ENCODE data around the gene TRIOBP.
"Not testable (repeated sequence)": the region's sequence is repeated elsewhere in the genome, so short reads cannot be mapped to it uniquely, and the experiment has no call there.

Gene TRIOBP

DNA sequence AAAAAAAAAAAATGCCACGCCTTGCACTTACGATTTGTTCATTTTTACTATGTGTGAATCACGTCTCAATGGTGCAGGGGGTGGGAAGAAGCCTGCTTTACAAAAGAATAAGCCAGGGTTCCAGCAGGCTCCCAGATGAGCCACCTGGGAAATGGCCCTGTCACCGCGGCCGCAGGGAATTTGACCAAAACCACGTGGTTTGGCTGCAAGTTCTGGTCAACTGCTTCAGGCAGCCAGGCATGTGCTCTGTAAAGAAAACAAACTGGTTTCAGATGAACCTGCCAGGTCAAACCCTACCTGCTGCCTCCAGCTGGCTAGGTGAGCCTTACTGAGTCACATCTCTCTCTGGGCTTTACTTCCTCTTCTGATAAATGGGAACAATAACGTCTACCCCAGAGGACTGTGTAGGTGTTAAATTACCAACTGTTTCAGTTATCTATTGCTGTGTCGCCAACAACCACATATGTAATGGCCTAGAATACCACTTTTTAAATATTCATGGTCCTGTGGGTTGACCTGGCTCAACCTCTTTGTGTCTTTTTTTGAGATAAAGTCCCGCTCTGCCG is 80.4 kb downstream of the TRIOBP start:
- no peak for DNase-seq

DNA sequence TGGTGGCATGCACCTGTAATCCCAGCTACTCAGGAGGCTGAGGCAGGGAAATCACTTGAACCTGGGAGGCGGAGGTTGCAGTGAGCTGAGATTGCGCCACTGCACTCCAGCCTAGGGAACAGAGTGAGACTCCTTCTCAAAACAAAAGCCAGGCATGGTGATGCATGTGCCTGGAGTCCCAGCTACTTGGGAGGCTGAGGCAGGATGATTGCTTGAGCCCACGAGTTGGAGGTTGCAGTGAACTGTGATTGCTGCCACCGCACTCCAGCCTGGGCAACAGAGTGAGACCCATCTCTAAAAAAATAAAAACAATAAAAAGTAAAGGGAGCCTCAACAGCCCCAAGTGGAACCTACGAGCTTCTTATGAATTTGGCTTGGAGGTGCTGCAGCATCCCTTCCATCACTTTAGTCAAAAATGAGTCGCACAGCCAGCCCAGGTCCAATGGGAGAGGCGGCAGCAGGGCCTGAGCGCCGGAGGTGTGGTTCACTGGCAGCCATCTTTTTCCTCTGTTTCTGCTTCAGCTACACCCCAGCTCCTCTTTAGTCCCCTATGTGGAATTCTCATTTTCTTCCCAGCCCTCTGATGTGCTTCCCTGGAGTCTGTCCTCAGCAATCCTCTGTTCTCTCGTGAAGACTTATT is 81.6 kb downstream of the TRIOBP start:
- no peak for DNase-seq

DNA sequence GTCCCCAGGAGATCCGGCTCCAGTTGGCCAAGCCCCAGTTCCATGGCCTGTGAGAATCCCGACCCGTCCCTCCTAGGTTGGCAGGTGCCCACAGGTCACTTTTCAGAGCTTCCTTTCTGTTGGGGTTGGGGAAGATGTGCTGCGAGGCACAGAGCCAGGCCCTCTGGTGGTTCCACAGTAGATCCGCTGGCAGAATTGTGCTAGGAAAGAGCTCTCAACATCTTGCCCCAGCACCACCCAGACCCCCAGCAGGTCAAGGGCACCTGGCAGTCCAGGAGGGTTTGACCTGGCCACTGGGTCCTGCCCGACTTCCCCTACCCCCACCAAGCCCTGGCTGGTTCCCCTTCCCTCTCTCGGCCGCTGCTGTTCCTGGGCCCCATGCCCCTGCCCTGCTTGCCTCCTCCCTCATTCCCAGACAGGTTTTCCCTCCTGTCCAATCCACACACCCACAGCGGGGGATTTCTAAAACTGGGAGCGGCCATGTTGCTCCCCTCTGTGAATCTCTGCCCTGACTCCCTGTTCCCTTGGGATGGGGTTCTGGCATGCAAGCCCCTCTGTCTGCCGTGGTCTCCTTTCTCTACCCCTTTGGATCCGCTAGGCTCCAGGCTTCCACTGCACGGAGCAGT is 84.7 kb downstream of the TRIOBP start:
- no peak for DNase-seq

DNA sequence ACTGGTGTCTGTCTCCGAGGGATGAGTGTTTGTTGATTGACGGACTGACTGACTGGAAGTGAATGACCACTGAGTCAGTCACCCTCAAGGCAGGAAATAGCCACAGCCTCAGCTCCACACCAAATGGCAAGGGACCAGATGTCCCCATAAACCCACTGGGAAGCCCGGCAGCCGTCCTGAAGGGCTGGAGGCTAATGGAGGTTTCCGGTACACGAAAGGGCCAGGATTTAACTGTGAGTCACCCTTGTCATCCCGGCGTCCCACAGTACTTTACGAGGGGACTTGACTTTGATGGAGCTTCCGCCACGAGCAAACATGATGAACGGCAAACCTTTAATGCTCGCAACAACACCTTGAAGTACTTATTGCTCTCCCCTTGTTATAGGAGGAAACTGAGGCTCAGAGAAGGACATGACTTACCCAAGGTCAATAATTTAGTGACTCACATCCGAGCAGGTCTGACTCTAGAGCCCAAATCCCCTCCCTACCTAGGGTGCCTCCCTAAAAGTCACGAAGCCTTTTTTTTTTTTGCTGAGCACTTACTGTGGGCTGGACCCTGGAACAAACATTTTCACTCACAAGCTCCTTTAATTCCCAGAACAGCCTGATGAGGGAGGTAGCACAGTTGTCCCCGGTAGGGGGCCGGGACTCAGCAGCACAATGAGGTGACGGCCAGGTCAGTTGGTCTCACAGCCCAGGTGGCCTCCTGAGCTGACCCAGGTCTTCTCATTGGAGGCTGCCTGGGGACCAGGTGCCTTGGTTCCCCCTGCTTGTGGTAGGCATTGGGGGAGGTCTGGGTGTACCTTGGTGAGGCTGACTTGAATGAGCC is 85.7 kb downstream of the TRIOBP start:
- DNase-seq = no peak

DNA sequence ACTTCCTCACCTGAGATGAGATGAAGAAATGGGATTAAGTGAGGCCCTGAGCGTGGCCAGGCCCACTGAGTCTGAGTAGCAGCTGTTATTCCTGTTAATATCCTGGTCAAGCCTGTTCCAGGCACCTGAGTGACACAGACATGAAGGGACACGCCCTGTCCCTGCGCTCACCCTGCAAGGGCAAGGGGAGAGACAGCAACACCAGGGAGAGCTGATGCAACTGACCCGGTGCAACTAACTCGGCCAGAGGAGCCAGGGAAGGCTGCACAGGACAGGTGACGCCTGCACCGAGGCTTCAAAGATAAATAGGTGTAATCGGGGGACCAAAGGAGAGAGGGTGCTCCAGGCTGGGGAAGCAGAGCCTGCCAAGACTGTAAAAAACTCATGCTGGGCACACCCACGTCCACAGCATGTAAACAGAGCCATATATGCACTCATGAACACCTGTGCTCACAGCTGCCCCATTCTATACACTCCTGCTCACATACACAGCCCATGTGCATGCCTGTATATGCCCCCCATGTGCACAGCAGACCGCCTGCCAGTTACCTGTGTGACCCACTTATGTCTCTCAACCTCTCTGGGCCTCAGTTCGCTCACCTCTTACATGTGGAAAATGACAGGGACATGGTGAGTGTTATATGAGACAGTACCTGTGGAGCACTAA is 88.1 kb downstream of the TRIOBP start:
- DNase-seq = no peak

DNA sequence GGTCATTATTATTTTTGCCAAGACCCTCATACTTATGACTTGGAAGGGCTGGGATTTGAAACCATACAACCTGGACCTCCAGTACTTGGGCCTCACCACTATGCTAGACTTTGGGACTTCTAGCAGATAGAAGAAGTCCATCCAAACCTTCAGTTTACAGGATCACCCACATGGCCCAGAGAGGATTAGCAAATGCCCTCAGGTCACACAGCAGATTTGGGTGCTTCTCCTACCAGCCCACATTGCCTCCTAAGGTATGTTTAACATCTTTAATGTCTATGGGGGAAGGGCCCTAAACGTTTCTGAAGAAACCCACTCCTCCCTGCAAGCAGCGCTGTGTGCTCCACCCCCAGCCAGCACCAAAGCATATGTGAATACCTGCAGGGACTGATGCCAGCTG is 93.4 kb downstream of the TRIOBP start:
- DNase-seq = no peak

DNA sequence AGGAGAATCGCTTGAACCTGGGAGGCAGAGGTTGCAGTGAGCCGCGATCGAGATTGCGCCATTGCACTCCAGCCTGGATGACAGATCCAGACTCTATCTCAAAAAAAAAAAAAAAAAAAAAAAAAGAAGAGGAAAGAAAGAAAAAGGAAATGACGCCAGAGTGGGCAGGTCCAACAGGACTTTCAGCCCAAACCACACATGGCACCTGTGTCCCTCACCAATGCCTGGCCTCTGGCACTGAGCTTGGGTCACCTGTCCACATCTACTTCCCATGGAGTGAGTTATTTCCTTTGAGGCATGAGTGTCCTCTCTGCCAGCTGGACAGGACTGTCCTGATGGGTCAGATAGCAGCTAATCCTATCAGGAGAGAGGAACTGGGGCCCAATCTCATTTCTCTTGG is 95.6 kb downstream of the TRIOBP start:
- DNase-seq = no peak

DNA sequence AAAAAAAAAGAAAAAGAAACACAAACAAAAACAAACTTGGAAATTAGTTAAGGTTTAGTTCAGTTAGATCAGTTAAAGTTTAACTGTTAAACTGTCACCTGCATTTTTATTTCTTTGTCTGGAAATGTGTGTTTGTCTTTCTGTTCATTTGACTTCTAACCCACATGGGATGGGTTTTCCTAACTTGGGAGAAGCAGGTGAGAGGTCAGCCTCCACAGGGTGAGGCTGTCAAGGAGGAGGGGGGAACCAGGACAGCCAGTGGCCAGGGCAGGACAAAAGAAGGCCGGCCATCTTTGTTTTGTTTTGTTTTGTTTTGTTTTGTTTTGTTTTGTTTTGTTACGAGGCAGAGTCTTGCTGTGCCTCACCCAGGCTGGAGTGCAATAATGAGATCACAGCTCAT is 97.5 kb downstream of the TRIOBP start:
- DNase-seq = no peak

DNA sequence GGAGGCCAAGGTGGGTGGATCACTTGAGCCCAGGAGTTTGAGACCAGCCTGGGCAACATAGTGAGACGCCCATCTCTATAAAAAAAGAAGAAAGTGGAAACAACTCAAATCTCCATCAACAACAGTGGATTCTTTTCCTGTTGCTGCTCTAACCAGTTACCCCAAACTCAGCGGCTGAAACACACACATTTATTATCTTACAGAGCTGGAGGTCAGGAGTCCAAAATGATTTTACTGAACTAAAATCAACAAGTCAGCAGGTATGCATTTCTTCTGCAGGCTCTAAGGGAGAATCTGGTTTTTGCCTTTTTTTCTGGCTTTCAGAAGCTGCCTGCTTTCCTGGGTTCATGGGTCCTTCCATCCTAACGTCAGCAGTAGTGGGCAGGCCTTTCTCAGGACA is 99.2 kb downstream of the TRIOBP start:
- DNase-seq = no peak

DNA sequence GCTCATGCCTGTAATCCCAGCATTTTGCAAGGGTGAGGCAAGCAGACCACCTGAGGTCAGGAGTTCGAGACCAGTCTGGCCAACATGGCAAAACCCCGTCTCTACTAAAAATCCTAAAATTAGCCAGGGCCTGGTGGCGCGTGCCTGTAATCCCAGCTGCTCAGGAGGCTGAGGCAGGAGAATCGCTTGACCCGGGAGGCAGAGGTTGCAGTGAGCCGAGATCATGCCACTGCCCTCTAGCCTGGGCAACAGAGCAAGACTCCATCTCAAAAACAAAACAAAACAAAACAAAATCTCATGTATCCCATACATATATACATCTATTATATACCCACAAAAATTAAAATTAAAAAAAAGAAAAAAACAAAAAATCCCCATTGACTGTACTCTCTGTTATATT is 100.4 kb downstream of the TRIOBP start:
- not testable (repeated sequence) for DNase-seq

DNA sequence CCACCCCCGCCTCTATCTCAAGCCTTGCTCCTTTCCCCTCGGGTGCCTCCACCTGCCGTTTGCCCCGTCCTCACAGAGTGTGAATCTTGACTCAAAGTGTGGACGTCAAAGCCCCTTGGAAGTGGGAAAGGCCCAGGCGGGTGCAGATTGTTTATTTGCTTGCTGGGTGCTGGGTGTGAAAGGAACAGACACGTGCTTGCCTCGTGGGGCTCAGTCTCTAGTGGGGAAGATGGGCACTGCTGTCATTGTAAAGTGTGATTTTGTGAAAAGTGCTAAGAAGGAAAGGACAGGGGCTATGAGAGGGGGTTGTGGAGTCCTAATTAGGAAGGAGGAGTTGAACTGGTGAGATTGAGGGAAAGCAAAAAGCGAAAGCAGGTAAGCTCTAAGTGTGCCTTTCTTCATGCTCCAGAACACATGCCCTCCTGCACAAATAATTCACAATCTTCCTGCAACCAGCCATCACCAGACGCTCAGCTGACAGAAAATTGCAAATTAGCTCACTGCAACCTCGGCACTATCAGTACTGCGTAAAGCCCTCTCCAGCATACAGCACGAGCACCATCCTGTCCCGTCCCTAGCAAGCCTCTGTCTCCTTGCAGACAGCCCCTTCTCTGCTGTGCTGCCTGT is 101.1 kb downstream of the TRIOBP start:
- DNase-seq = no peak

DNA sequence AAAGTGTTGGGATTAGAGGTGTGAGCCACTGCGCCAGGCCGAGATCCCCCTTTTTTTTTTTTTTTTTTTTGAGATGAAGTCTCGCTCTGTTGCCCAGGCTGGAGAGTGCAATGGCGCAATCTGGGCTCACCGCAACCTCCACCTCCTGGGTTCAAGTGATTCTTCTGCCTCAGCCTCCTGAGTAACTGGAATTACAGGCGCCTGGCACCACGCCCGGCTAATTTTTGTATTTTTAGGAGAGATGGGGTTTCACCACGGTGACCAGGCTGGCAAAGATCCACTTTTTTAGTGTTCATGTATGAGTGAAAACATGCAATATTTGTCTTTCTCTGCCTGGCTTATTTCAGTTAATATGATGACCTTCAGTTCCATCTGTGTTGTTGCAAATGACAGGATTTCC is 103.1 kb downstream of the TRIOBP start:
- DNase-seq = not testable (repeated sequence)

DNA sequence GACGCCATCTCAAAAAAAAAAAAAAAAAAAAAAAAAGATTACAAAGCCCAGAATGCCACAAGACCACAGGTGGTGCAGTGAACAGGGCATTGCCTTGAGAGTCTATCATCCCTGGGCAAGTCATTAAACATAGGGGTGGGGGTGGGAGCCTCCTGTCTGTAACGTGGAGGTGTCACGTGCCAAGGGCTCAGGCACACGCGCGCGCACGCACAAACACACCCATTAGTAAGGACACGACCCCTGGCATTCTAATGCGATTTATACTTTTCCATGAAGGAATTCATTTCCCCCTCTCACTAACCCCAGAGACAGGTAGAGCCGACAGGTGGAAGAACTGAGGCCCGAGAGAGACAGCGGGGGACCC is 105.1 kb downstream of the TRIOBP start:
- DNase-seq = no peak

DNA sequence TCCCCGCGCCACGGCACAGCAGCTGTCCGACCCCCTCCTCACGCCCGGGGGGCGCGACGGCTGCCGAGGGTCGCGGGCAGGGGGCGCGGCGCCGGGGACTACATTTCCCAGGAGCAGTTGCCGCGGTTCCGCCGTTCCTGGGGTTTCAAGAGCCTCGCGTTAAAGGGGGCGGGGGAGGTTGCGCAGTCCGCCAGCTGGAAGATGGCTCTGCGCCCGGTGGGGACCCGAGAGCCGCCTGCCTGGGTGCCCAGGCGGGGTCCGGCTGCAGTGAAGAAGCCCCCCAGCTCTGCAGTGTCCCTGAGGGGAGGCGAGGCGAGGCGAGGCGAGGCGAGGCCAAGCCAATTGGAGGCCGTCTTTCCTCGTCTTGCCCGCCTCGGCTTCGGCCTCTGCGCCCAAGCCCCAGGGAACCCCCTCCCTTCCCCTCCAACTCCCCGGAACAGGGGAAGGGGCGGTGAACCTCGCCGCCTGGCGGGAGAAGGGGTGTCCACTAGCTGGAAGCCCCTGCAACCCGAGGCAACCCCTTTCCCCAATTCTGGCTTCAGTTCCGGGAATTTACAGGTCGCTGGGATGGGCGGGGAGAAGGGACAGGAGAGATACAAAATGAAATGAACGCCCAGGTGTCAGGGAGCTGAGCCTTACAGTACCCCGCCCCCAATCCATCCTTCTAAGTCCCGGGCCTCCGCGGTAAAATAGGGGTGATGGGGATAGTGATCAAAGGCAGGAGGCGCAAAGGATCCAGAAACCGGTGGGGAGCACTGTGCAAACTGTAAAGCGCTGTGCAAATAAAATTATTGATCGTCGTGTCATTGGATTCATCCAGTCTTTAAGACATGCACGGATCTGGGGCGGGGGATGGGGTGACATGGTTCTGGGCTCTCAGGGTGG is 105.7 kb downstream of the TRIOBP start:
- DNase-seq = no peak

DNA sequence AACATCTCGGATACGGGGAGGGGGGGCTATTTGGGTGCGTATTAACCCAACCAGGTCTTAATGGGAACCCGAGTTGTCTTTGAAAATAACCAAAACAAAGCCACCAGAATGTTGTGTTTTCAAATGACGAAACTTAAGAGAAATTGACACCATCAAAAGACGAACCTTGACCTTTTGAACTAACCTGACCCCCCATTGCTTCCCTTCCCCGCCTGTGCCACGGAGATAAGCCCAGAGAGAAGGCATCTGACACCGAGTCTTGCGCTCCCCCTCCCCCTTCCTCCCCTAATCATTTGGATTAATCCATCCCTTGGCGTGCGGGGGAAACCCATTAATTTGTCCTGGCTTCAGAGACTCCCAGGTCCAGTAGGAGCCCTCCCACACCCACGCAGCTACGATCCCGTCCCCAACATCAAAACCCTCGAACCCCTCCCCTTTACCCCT is 106.4 kb downstream of the TRIOBP start:
- DNase-seq = no peak

DNA sequence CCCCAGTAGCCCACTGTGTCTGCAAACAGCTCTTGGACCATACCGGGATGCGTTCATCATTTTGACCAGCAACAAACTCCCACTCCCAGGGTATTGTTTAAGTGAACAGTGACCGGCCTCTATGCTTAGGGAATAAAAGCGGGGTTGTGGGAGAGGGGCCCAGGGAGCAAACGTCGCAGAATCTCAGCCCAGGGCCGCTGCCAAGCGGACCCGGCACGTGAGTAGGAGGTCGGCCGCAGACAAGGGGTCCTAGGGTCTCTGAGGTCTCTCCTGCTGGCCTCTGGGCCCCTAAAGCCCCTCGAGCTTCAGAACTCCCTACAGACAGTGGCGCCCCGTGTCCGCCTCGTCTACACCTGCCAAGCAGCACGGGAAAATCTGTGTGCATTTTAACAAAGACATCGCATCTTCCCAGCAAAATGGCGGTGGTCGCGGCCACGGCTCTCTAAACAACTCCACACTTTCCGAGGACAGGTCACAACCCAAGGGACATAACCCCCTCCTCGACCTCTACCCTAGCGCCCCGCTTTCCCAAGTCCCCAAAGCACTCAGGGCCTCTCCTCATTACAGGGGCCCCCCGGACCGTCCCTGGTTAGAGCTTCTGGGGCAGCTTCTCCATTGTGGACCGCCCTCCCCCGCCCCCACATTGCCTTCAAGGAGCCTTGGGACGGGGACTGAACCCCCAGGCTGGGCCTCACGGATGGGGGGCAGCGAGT is 106.9 kb downstream of the TRIOBP start:
- DNase-seq = no peak

DNA sequence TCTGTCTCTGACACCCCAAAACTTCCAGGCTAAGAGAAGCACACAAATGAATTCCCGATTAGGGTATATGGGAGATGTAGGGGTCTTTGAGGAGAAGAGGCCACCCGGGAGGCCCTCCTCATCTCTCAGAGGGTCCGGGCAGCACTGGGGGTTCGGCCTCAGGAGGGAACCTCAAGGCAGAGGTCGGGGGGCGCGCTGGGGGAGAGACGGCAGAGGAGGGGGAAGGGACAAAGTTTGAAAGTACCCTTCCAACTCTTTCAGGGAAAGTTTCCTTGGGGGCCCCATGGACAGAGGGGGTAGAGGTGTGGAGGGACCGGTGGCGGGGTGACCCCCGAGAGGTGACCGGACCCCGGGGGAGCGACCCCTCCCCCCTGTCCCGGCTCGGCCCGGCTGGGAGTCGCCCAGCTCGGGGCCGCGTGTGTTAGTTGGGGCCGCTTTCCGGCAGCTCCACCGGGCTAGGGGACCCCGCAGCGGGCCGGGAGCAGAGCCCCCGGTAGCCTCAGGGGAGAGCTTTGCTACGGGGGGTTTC is 107.6 kb downstream of the TRIOBP start:
- no peak for DNase-seq

DNA sequence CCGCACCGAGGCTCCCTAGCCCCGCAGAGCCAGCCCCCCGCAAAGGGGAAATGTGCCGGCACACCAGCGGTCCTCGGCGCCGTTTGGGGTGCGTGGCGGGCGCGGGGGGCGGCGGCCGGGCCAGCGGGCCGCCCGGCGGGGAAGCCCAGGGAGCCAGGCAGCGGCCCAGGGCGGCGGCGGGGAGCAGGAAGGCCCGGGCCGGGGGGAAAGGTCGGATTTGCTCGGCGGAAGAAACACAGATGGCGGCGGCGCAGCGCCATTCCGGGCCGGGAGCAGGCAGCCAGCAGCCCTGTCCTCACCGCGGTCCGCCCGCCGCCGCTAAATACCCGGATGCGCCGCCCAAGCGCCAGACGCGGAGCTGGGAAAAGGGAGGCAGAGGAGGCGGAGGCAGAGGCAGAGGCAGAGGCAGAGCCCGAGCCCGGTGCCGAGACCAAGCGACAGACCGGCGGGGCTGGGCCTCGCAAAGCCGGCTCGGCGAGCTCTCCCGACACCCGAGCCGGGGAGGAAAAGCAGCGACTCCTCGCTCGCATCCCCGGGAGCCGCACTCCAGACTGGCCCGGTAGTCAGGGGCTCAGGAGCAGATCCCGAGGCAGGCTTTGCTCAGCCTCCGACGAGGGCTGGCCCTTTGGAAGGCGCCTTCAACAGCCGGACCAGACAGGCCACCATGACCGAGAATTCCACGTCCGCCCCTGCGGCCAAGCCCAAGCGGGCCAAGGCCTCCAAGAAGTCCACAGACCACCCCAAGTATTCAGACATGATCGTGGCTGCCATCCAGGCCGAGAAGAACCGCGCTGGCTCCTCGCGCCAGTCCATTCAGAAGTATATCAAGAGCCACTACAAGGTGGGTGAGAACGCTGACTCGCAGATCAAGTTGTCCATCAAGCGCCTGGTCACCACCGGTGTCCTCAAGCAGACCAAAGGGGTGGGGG is 108.3 kb downstream of the TRIOBP start:
- DNase-seq = peak; percentile 57

DNA sequence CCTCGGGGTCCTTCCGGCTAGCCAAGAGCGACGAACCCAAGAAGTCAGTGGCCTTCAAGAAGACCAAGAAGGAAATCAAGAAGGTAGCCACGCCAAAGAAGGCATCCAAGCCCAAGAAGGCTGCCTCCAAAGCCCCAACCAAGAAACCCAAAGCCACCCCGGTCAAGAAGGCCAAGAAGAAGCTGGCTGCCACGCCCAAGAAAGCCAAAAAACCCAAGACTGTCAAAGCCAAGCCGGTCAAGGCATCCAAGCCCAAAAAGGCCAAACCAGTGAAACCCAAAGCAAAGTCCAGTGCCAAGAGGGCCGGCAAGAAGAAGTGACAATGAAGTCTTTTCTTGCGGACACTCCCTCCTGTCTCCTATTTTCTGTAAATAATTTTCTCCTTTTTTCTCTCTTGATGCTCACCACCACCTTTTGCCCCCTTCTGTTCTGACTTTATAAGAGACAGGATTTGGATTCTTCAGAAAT is 109.0 kb downstream of the TRIOBP start:
- no peak for DNase-seq
